DOHH2 (cell line): ENCODE measurements around the gene RSF1.

ENCODE experiments used
- H3F3A ChIP-seq: fragments of 200-600 bp; sonication (generic), shearing (Covaris generic); 2 replicates; pipeline ENCODE4 v1.6.0; 2016; ENCODE audit warnings: antibody characterized with exemption, mild to moderate bottlenecking; ENCODE audit not compliant: control insufficient read depth, insufficient read depth
- H3K27ac ChIP-seq: fragments of 200-600 bp; sonication (generic); 2 replicates; pipeline ENCODE4 v1.5.1; 2014; ENCODE audit warnings: low read depth, mild to moderate bottlenecking, low read length, moderate library complexity
- H3K27me3 ChIP-seq: fragments of 200-600 bp; sonication (generic); 2 replicates; pipeline ENCODE4 v1.6.1; 2014; ENCODE audit warnings: mild to moderate bottlenecking, low read length, mixed read lengths; ENCODE audit not compliant: control insufficient read depth
- H3K36me3 ChIP-seq: fragments of 200-600 bp; sonication (generic); 2 replicates; pipeline ENCODE4 v1.6.1; 2014; ENCODE audit warnings: mild to moderate bottlenecking, low read length, moderate library complexity, mixed read lengths; ENCODE audit not compliant: control insufficient read depth
- H3K4me1 ChIP-seq: fragments of 200-600 bp; sonication (generic); 2 replicates; pipeline ENCODE4 v1.6.1; 2014; ENCODE audit warnings: mild to moderate bottlenecking, low read length, mixed read lengths; ENCODE audit not compliant: control insufficient read depth
- H3K4me2 ChIP-seq: fragments of 200-600 bp; sonication (generic); 2 replicates; pipeline ENCODE4 v1.6.0; 2014; ENCODE audit warnings: mild to moderate bottlenecking, low read length, moderate library complexity
- H3K4me3 ChIP-seq: fragments of 200-600 bp; sonication (generic); 2 replicates; pipeline ENCODE4 v1.5.1; 2014; ENCODE audit warnings: mild to moderate bottlenecking, low read length, mixed read lengths
- H3K79me2 ChIP-seq: fragments of 200-600 bp; sonication (generic); 2 replicates; pipeline ENCODE4 v1.6.1; 2014; ENCODE audit warnings: mild to moderate bottlenecking, low read length, mixed read lengths; ENCODE audit not compliant: control insufficient read depth
- H3K9me2 ChIP-seq: fragments of 200-600 bp; sonication (generic); replicated peaks from 2 replicates; pipeline ENCODE4 v1.6.1; 2014; ENCODE audit warnings: mild to moderate bottlenecking, low read length, mixed read lengths; ENCODE audit not compliant: control insufficient read depth
- H3K9me3 ChIP-seq: fragments of 200-600 bp; sonication (generic); 2 replicates; pipeline ENCODE4 v1.6.1; 2014; ENCODE audit warnings: antibody characterized with exemption, low read length, mixed read lengths; ENCODE audit not compliant: control insufficient read depth, insufficient read depth
- H4K20me1 ChIP-seq: fragments of 200-600 bp; sonication (generic); 2 replicates; pipeline ENCODE4 v1.6.0; 2014; ENCODE audit warnings: low read depth, mild to moderate bottlenecking, antibody characterized with exemption, low read length, moderate library complexity; ENCODE audit not compliant: control insufficient read depth, insufficient read depth
- CTCF ChIP-seq: fragments of 200-600 bp; sonication (generic); IDR thresholded peaks from one replicate; pipeline ENCODE4 v1.5.1; 2014; ENCODE audit warnings: antibody characterized with exemption, mild to moderate bottlenecking, low read depth, low read length; ENCODE audit not compliant: poor library complexity, severe bottlenecking
- EZH2phosphoT487 ChIP-seq: fragments of 200-600 bp; sonication (generic); IDR thresholded peaks from 2 replicates; pipeline ENCODE4 v1.6.1; 2017; ENCODE audit warnings: borderline replicate concordance, mild to moderate bottlenecking, antibody characterized with exemption, low read length, moderate library complexity, mixed read lengths

RSF1 gene

GRCh38 chr11:77705195-77705875, 115.2 kb downstream of the RSF1 start:
- no peaks in the 10 kb centered on the region for H3K9me3 ChIP-seq
- H3K9me2 ChIP-seq, result no peaks in the 10 kb centered on the region
- H3K27me3 ChIP-seq, result no peaks in the 10 kb centered on the region
- no peaks in the 10 kb centered on the region for H3F3A ChIP-seq
- H3K36me3 ChIP-seq, result peaks cover 19% of the 10 kb centered on the region
- H3K4me1 ChIP-seq, result peaks cover 14% of the 10 kb centered on the region
- no peak overlapping the region for H3K27ac ChIP-seq
- TF ChIP-seq CTCF, result no peak
- no peak for TF ChIP-seq EZH2phosphoT487
- H3K79me2 ChIP-seq, result no peaks in the 10 kb centered on the region
- no peak overlapping the region for H3K4me3 ChIP-seq
- no peak overlapping the region for H3K4me2 ChIP-seq
- H4K20me1 ChIP-seq, result no peaks in the 10 kb centered on the region

- no peak overlapping the region for H3K27ac ChIP-seq
Observed at GRCh38 chr11:77704029-77704428, 116.5 kb downstream of the RSF1 start.

GRCh38 chr11:77699425-77699824, 121.1 kb downstream of the RSF1 start:
- no peak overlapping the region for H3K27ac ChIP-seq
- H4K20me1 ChIP-seq, result no peaks in the 10 kb centered on the region
- no peaks in the 10 kb centered on the region for H3K9me3 ChIP-seq
- H3K36me3 ChIP-seq, result peaks cover 61% of the 10 kb centered on the region
- TF ChIP-seq CTCF (no peak), EZH2phosphoT487 (no peak)
- no peaks in the 10 kb centered on the region for H3K27me3 ChIP-seq
- no peak overlapping the region for H3K4me3 ChIP-seq
- H3K4me2 ChIP-seq, result no peak overlapping the region
- H3K4me1 ChIP-seq, result no peaks in the 10 kb centered on the region
- no peaks in the 10 kb centered on the region for H3K9me2 ChIP-seq
- no peaks in the 10 kb centered on the region for H3F3A ChIP-seq
- H3K79me2 ChIP-seq, result no peaks in the 10 kb centered on the region

More at GRCh38 chr11:77704029-77704428, 116.5 kb downstream of the RSF1 start:
- no peak overlapping the region for H3K4me3 ChIP-seq
- H3K9me3 ChIP-seq, result no peaks in the 10 kb centered on the region
- no peaks in the 10 kb centered on the region for H3K79me2 ChIP-seq
- peaks cover 10% of the 10 kb centered on the region for H3K4me1 ChIP-seq
- H3K4me2 ChIP-seq, result no peak overlapping the region
- H3K9me2 ChIP-seq, result no peaks in the 10 kb centered on the region
- peaks cover 26% of the 10 kb centered on the region for H3K36me3 ChIP-seq
- H4K20me1 ChIP-seq, result no peaks in the 10 kb centered on the region
- H3F3A ChIP-seq, result no peaks in the 10 kb centered on the region
- TF ChIP-seq EZH2phosphoT487, result no peak
- TF ChIP-seq CTCF, result no peak
- no peaks in the 10 kb centered on the region for H3K27me3 ChIP-seq
